ENCODE results near the gene MAPK4.

The MAPK4 gene

GRCh38 chr18:50679056-50679455, 119.2 kb downstream of the MAPK4 start:
- Histone ChIP-seq H3K27me3 (ENCODE audit: insufficient read depth, poor library complexity, severe bottlenecking) (peaks cover 15% of the 10 kb centered on the region), H3K4me3 (replicated peaks; ENCODE audit: insufficient read depth, low read length) (no peak overlapping the region), H3K27ac (replicated peaks) (no peak overlapping the region)
- no peak for TF ChIP-seq SPI1 (IDR thresholded peaks at IDR 0.05; ENCODE audit: borderline replicate concordance, low read depth)
- no peak for TF ChIP-seq REST (IDR thresholded peaks at IDR 0.05; ENCODE audit: insufficient replicate concordance, low read depth)
- TF ChIP-seq GABPA (IDR thresholded peaks at IDR 0.05; ENCODE audit: low read depth): no peak
- no peak for TF ChIP-seq POLR2AphosphoS5 (IDR thresholded peaks at IDR 0.05; ENCODE audit: low read depth)
- TF ChIP-seq CTCF (IDR thresholded peaks at IDR 0.05; ENCODE audit: insufficient read depth, low read length): no peak
- DNase-seq (ENCODE audit: low read depth in 1 of 2, low spot score in 1 of 2): no peak

GRCh38 chr18:50679656-50680055, 119.8 kb downstream of the MAPK4 start:
- Histone ChIP-seq H3K27me3 (ENCODE audit: insufficient read depth, poor library complexity, severe bottlenecking) (peaks cover 15% of the 10 kb centered on the region), H3K27ac (replicated peaks) (no peak overlapping the region), H3K4me3 (replicated peaks; ENCODE audit: insufficient read depth, low read length) (no peak overlapping the region)
- no peak for DNase-seq (ENCODE audit: low read depth in 1 of 2, low spot score in 1 of 2)
- TF ChIP-seq POLR2AphosphoS5 (IDR thresholded peaks at IDR 0.05; ENCODE audit: low read depth) (no peak), REST (IDR thresholded peaks at IDR 0.05; ENCODE audit: insufficient replicate concordance, low read depth) (no peak), CTCF (IDR thresholded peaks at IDR 0.05; ENCODE audit: insufficient read depth, low read length) (no peak), SPI1 (IDR thresholded peaks at IDR 0.05; ENCODE audit: borderline replicate concordance, low read depth) (no peak), GABPA (IDR thresholded peaks at IDR 0.05; ENCODE audit: low read depth) (no peak)

GRCh38 chr18:50680966-50681365, 121.1 kb downstream of the MAPK4 start:
- H3K27me3 ChIP-seq (ENCODE audit: insufficient read depth, poor library complexity, severe bottlenecking): peaks cover 15% of the 10 kb centered on the region
- no peak overlapping the region for H3K27ac ChIP-seq (replicated peaks)
- no peak for DNase-seq (ENCODE audit: low read depth in 1 of 2, low spot score in 1 of 2)
- no peak overlapping the region for H3K4me3 ChIP-seq (replicated peaks; ENCODE audit: insufficient read depth, low read length)
- TF ChIP-seq POLR2AphosphoS5 (IDR thresholded peaks at IDR 0.05; ENCODE audit: low read depth) (no peak), CTCF (IDR thresholded peaks at IDR 0.05; ENCODE audit: insufficient read depth, low read length) (no peak), SPI1 (IDR thresholded peaks at IDR 0.05; ENCODE audit: borderline replicate concordance, low read depth) (no peak), GABPA (IDR thresholded peaks at IDR 0.05; ENCODE audit: low read depth) (no peak), REST (IDR thresholded peaks at IDR 0.05; ENCODE audit: insufficient replicate concordance, low read depth) (no peak)
